HG02938 (cell line): ENCODE data around the gene NDUFA3.

ENCODE experiments used
- ATAC-seq: cut with Tn5 transposase; IDR thresholded peaks from one replicate; pipeline ENCODE4 v1.9.1; 2021; ENCODE audit warnings: mild to moderate bottlenecking, moderate library complexity; ENCODE audit not compliant: unreplicated experiment

The NDUFA3 gene

DNA sequence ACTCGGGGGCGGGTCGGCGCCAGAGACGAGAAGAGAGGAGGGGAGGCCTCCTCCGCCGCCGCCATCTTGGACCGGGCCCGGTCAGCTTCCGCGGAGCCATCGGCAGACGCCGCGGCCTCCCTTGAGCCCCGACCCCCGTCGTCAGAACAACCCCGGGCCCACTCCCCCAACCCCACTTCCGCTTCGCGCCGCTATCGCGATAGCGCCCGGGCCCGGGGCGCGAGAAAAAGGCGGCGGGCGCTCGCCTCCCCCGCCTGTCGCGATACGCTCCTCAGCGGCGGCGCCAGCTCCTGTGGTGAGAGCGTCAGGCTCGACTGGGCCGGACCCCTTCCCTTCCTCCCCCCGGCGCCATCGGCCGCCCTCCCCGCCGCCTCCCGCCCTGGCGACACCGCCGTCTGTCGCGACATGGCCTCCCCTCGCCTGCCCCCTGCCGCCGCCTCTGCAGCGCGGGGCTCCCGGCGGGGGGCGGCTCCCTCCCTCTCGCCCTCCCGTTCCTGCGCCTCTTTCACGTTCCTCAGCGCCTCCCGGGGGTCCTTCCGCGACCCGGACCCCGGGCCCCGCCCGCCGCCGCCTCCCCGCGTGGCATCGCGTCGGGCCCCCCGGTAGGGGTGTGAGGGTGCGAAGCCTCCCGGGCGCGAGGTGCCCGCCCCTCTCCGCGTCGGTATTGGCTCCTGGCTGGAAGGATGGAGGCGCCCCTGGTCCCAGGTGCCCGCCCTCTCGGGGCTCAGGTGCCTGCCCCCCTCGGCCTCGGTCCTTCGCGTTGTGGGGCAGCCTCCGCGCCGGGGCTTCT lies 35.2 kb downstream of the NDUFA3 start, which contains the start of gene CNOT3:
Gene CNOT3 (plus strand): TSS at position 64 of the 790 bp plus-strand sequence. CDS start 5,217 bp downstream, outside the sequence.
- no peak for ATAC-seq

- no peak for ATAC-seq
Measured at GRCh38 chr19:54138489-54139256, 36.0 kb downstream of the NDUFA3 start.

DNA sequence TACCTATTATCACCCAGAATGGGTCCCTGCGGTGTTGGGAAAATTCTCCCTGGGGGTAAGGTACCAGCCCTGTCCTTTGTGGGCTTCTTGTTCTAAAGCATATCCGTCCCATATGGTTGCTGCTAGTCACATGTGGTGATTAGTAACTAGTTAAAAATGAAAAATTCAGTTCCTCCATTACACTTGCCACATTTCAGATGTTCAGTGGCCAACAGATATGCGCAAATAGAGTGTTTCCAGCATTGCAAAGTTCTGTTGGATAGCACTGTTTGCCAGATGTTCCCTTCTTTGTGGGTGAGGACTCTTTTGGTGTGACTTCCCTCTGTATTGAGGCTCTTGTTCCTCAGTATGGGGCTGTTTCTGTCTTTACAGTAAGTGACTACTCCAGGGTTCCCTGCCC lies 38.7 kb downstream of the NDUFA3 start:
- no peak for ATAC-seq

- ATAC-seq, result no peak
Measured at GRCh38 chr19:54142166-54142780, 39.6 kb downstream of the NDUFA3 start.

DNA sequence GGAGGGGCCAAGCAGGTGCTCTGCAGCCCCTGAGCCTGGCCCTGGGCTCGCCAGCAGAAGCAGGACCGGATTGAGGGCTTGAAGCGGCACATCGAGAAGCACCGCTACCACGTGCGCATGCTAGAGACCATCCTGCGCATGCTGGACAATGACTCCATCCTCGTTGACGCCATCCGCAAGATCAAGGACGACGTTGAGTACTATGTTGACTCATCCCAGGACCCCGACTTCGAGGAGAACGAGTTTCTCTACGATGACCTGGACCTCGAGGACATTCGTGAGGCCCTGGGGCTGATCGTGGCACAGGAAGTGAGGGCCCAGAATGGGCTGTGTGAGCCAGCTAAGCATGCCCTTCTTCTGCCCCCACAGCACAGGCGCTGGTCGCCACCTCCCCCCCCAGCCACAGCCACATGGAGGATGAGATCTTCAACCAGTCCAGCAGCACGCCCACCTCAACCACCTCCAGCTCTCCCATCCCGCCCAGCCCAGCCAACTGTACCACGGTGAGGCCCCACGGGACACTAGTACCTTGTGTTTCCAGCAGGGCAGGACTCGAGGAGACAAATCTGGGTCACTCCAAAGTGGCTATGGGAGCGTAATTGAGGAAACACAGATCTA lies 43.0 kb downstream of the NDUFA3 start:
- ATAC-seq, result no peak

- ATAC-seq, result no peak
Measured at GRCh38 chr19:54147676-54148075, 45.0 kb downstream of the NDUFA3 start.

- no peak for ATAC-seq
Measured at GRCh38 chr19:54148158-54148557, 45.5 kb downstream of the NDUFA3 start.

GRCh38 chr19:54149021-54149812 lies 46.6 kb downstream of the NDUFA3 start:
- no peak for ATAC-seq

DNA sequence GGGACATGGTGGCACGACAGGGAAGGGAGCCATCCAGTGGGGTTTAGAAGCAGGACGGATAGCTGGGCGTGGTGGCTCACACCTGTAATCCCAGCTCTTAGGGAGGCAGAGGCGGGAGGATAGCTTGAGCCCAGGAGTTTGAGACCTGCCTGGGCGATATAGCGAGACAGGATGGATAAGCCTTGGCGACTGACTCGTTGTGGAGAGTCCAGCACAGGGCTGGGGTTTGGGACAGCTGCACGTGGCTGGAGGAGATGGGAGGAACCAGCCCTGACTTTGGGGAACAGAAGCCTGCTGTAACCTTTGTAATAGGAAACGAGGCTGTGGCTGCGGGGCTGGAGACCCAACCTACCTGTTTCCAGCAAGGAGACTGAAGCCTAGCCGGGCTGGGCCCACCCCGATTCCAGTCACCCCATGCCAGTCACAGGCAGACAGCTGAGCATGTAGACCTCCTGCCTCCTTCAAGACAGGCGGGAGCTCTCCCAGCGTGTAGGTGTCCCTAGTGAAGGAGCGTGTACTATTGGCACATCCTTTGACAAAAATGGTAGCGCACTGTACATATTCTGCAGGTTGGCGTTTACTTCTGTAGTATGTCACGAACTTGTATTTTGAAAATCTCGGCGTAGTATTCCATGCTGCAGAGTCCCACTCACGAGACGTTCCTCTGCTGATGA lies 48.8 kb downstream of the NDUFA3 start:
- no peak for ATAC-seq

- ATAC-seq, result no peak
Measured at GRCh38 chr19:54152267-54152666, 49.6 kb downstream of the NDUFA3 start.

- no peak for ATAC-seq
Measured at GRCh38 chr19:54152878-54153524, 50.3 kb downstream of the NDUFA3 start.

DNA sequence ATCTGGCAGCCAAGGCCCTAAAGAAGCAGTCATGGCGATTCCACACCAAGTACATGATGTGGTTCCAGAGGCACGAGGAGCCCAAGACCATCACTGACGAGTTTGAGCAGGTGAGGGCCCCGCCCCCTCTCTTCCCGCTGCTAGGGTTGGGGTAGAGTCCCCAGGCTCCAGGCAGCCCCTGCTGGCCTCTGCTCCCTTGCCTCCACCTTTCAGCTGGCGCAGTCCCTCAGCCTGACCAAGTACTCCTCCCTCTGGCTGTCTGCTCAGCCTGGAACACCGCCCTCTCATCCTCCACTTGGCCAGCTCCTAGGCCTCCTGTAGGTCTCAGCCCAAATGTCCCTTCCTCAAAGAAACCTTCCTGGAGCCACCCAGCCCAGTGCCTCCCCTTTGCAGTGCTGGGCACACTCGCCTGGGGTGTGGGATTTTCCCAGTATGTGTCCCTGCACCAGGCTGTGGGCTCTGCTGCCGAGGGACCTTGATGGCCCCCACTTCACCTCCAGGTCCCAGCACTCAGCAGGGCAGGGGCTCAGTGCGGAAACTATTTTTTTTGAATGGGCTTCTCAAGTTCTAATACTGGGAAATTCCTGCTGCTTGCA lies 51.2 kb downstream of the NDUFA3 start:
- ATAC-seq, result no peak

DNA sequence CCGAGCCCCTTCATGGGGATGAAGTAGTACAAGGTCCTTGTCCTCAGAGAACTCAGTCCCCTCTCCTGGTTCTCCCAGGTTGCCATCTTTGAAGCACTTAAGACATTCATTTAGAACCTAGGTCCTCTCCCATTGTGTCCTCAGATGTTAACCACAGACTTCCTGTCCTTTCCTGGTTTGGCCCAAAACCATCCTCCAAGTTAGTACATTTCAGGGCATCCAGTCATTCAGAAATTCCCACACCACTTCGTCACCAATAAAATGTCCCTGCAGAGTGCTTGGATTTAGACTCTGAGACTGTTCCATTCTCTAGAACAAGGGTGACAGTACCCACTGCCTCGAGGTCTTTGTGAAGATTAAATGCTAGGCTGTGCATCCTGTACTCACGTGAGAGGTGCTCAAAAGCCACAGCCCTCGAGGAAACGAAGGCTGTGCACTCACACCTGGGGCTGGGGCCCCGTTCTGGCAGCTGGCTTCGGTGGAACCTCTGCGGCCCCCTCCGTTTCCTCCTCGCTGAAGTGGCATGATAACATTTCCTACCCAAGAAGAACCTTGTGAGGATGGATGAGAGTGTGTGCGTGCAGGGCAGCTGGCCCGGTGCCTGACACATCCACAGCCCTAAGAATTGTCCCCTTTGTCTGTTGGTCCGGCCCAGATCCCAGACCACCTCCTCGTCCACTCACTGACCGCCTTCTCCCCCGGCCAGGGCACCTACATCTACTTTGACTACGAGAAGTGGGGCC lies 52.1 kb downstream of the NDUFA3 start:
- no peak for ATAC-seq

GRCh38 chr19:54155694-54156093 lies 53.0 kb downstream of the NDUFA3 start:
- ATAC-seq, result no peak

DNA sequence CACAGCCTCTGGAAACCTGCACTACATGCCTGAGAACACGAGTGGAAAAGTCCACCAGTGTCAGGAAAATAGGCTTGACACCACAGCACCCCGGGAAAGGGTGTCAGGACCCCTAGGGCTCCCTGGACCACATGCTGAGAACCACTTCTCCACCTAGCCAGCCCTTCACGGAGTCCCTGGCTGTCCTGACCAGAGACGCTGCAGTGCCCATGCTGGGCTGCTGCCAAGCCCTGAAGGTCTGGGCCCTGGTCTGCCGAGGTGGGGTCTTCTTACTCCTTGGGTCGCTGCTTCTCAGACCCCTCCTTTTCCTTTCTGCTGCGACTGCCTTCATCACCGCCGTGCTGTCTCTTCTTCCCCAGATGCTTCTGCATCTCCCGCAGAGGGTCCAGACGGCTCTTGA lies 53.8 kb downstream of the NDUFA3 start:
- ATAC-seq, result no peak

- ATAC-seq, result no peak
Measured at GRCh38 chr19:54156953-54157352, 54.3 kb downstream of the NDUFA3 start.
